AG09309 (cell line): Measurements from ENCODE around the gene ARHGAP30.

Source experiments
- DNase-seq: peaks from one replicate; pipeline ENCODE4 v3.0.0-alpha.2; 2010; ENCODE audit warnings: low read depth
- H3K4me3 ChIP-seq: 2 replicates; pipeline ENCODE4 v1.5.1; 2011; ENCODE audit warnings: mild to moderate bottlenecking, low read depth, low read length, moderate library complexity; ENCODE audit not compliant: control insufficient read depth
- CTCF ChIP-seq: IDR thresholded peaks from 2 replicates; pipeline ENCODE4 v1.5.1; 2011; ENCODE audit warnings: mild to moderate bottlenecking, low read depth, low read length, inconsistent platforms; ENCODE audit not compliant: insufficient read depth, control insufficient read depth; ENCODE audit errors: missing control alignments

Gene ARHGAP30

GRCh38 chr1:161039546-161039945 lies 30.1 kb downstream of the ARHGAP30 start:
- H3K4me3 ChIP-seq: no peak overlapping the region
- TF ChIP-seq CTCF: no peak
- DNase-seq: no peak

GRCh38 chr1:161039154-161039545 lies 30.5 kb downstream of the ARHGAP30 start:
- no peak overlapping the region for H3K4me3 ChIP-seq
- no peak for TF ChIP-seq CTCF
- DNase-seq: no peak

- no peak for TF ChIP-seq CTCF
- H3K4me3 ChIP-seq: no peak within 1 kb of the TSS
- no peak for DNase-seq
These were observed 31.1 kb downstream of the ARHGAP30 start, which contains the start of gene TSTD1 for GRCh38 chr1:161038523-161039153. Gene TSTD1, minus strand, starts transcription at chr1:161038964. Its CDS starts 75 bp downstream, at chr1:161038889.

GRCh38 chr1:161037661-161038522 lies 31.8 kb downstream of the ARHGAP30 start:
- H3K4me3 ChIP-seq: no peak overlapping the region
- DNase-seq: no peak
- no peak for TF ChIP-seq CTCF

GRCh38 chr1:161033751-161034150 lies 35.9 kb downstream of the ARHGAP30 start:
- no peak for DNase-seq
- H3K4me3 ChIP-seq: no peak overlapping the region
- no peak for TF ChIP-seq CTCF

GRCh38 chr1:161032409-161032808 lies 37.3 kb downstream of the ARHGAP30 start:
- no peak for DNase-seq
- H3K4me3 ChIP-seq: no peak overlapping the region
- TF ChIP-seq CTCF: no peak
